A549 (cell line): ENCODE measurements around the gene INHBC. TPM values are rescaled to one million over a fixed set of nuclear protein-coding genes. Genes with fewer than 3 reads are reported as not detected.
A peak's percentile ranks its signal among the peaks of the same experiment; 100 is the strongest.

Source experiments
- ATAC-seq, 2 experiments: fragments of 200-7000 bp in 1 of 2; fragments of >200 bp in 1 of 2; cut with Nextera tagmentation in 1 of 2; cut with Tn5 transposase in 1 of 2; 3 replicates each; pipeline versions ENCODE4 v1.8.0 to v1.9.1; 2018 to 2020; ENCODE audit warnings: mild to moderate bottlenecking in 1 of 2, moderate library complexity in 1 of 2
- CTCF ChIA-PET: fragments of 300-600 bp; sonication (Branson Sonifier 250); formaldehyde crosslinking; extraction: SDS; loops from one replicate; lab custom pipeline; 2021; ENCODE audit warnings: antibody characterized with exemption, inconsistent platforms; lab: Yijun Ruan, JAX
- POLR2A ChIA-PET: fragments of 350-600 bp; formaldehyde crosslinking; extraction: SDS; loops from one replicate; lab custom pipeline; 2021; ENCODE audit warnings: antibody characterized with exemption, inconsistent platforms; lab: Yijun Ruan, JAX
- DNase-seq, 2 experiments: peaks; one replicate each; pipeline versions ENCODE4 v3.0.0 to v3.0.0-alpha.2; 2011 to 2016; ENCODE audit warnings: low read depth in 1 of 2, low spot score in 1 of 2
- FAIRE-seq: peaks from 2 replicates; lab custom pipeline; 2011; peaks lifted over from hg19 to GRCh38; lab: Jason Lieb, UNC
- H3K27ac ChIP-seq, 2 experiments: fragments of >200 bp; sonication (Bioruptor Twin); formaldehyde crosslinking; 3 replicates each; pipeline ENCODE4 v1.5.1; 2016 to 2017
- H3K4me1 ChIP-seq: fragments of >200 bp; sonication (Bioruptor Twin); formaldehyde crosslinking; 3 replicates; pipeline ENCODE4 v1.6.1; 2016
- H3K4me2 ChIP-seq: fragments of >200 bp; sonication (Bioruptor Twin); formaldehyde crosslinking; 3 replicates; pipeline ENCODE4 v1.6.1; 2016
- H3K4me3 ChIP-seq: fragments of >200 bp; sonication (Bioruptor Twin); formaldehyde crosslinking; 3 replicates; pipeline ENCODE4 v1.5.1; 2016
- H3K9me3 ChIP-seq: fragments of >200 bp; sonication (Bioruptor Twin); formaldehyde crosslinking; 3 replicates; pipeline ENCODE4 v1.6.1; 2016
- BHLHE40 ChIP-seq: IDR thresholded peaks from 2 replicates; pipeline ENCODE4 v1.6.1; 2012; ENCODE audit warnings: low read depth, low read length, inconsistent platforms
- CEBPB ChIP-seq, 2 experiments: fragments of >200 bp in 1 of 2; sonication (Bioruptor Twin) in 1 of 2; formaldehyde crosslinking in 1 of 2; IDR thresholded peaks; 2 replicates each; pipeline ENCODE4 v1.6.1; 2012 to 2016
- CHD2 ChIP-seq: fragments of 150-350 bp; IDR thresholded peaks from 2 replicates; pipeline ENCODE4 v1.6.1; 2014; ENCODE audit warnings: low read length; ENCODE audit not compliant: partially characterized antibody
- CHD4 ChIP-seq: fragments of 200-600 bp; sonication (generic); IDR thresholded peaks from 2 replicates; pipeline ENCODE4 v1.6.1; 2016; ENCODE audit warnings: antibody characterized with exemption, mild to moderate bottlenecking, borderline replicate concordance
- E2F6 ChIP-seq: IDR thresholded peaks from 2 replicates; pipeline ENCODE4 v1.6.1; 2012; ENCODE audit warnings: low read depth, borderline replicate concordance
- FOSL2 ChIP-seq, 2 experiments: fragments of 450-650 bp in 1 of 2; fragments of >200 bp in 1 of 2; sonication (Bioruptor Twin) in 1 of 2; formaldehyde crosslinking; IDR thresholded peaks; 2 replicates each; pipeline versions ENCODE4 v1.5.0 to v1.6.1; 2016 to 2020; ENCODE audit warnings: mild to moderate bottlenecking in 1 of 2, moderate library complexity in 1 of 2
- GATA3 ChIP-seq: IDR thresholded peaks from 2 replicates; pipeline ENCODE4 v1.6.1; 2012; ENCODE audit warnings: borderline replicate concordance
- HES2 ChIP-seq: fragments of >200 bp; sonication (Bioruptor Twin); formaldehyde crosslinking; IDR thresholded peaks from 2 replicates; pipeline ENCODE4 v1.6.1; 2016
- HEYL ChIP-seq: fragments of 250-450 bp; sonication (Bioruptor Pico); IDR thresholded peaks from 2 replicates; pipeline ENCODE4 v1.8.0; 2021; ENCODE audit warnings: mild to moderate bottlenecking, moderate library complexity
- HOXA7 ChIP-seq: fragments of 250-450 bp; sonication (Bioruptor Pico); IDR thresholded peaks from 2 replicates; pipeline ENCODE4 v1.5.0; 2020; ENCODE audit warnings: mild to moderate bottlenecking, moderate library complexity
- HOXB13 ChIP-seq: fragments of 250-450 bp; sonication (Bioruptor Pico); IDR thresholded peaks from 2 replicates; pipeline ENCODE4 v1.5.0; 2020; ENCODE audit warnings: low read depth, mild to moderate bottlenecking, moderate library complexity
- JUNB ChIP-seq: fragments of >200 bp; sonication (Bioruptor Twin); formaldehyde crosslinking; IDR thresholded peaks from 2 replicates; pipeline ENCODE4 v1.6.1; 2016
- MAZ ChIP-seq: fragments of 150-350 bp; IDR thresholded peaks from 2 replicates; pipeline ENCODE4 v1.6.1; 2014; ENCODE audit warnings: antibody characterized with exemption, low read depth, low read length, borderline replicate concordance
- NFE2L2 ChIP-seq: fragments of 150-350 bp; conservative IDR thresholded peaks from 2 replicates; pipeline ENCODE4 v1.6.1; 2014; ENCODE audit warnings: low read length
- PBX3 ChIP-seq: IDR thresholded peaks from 2 replicates; pipeline ENCODE4 v1.6.1; 2012
- RARB ChIP-seq: fragments of 250-450 bp; sonication (Bioruptor Pico); IDR thresholded peaks from 2 replicates; pipeline ENCODE4 v1.8.0; 2021; ENCODE audit warnings: mild to moderate bottlenecking, moderate library complexity
- RCOR1 ChIP-seq: fragments of 150-350 bp; IDR thresholded peaks from 2 replicates; pipeline ENCODE4 v1.6.1; 2014; ENCODE audit warnings: antibody characterized with exemption, low read length, low read depth
- RFX5 ChIP-seq: fragments of 450-650 bp; IDR thresholded peaks from 2 replicates; pipeline ENCODE4 v1.7.1; 2014; ENCODE audit warnings: antibody characterized with exemption, mild to moderate bottlenecking, moderate library complexity
- RNF2 ChIP-seq: fragments of 200-600 bp; sonication (generic); IDR thresholded peaks from 2 replicates; pipeline ENCODE4 v1.6.1; 2016; ENCODE audit warnings: low read depth, mild to moderate bottlenecking, antibody characterized with exemption, moderate library complexity, borderline replicate concordance
- TP53 ChIP-seq: fragments of 250-450 bp; sonication (Bioruptor Pico); IDR thresholded peaks from 2 replicates; pipeline ENCODE4 v1.5.0; 2021; ENCODE audit warnings: mild to moderate bottlenecking, moderate library complexity
- USF2 ChIP-seq: fragments of 450-650 bp; IDR thresholded peaks from 2 replicates; pipeline ENCODE4 v1.6.1; 2014; ENCODE audit warnings: antibody characterized with exemption
- ZC3H11A ChIP-seq: fragments of 450-650 bp; IDR thresholded peaks from 2 replicates; pipeline ENCODE4 v1.6.1; 2014; ENCODE audit warnings: antibody characterized with exemption, mild to moderate bottlenecking
- ZFP36 ChIP-seq: fragments of 450-650 bp; IDR thresholded peaks from 2 replicates; pipeline ENCODE4 v1.6.1; 2014; ENCODE audit warnings: borderline replicate concordance; ENCODE audit not compliant: partially characterized antibody
- ZNF302 ChIP-seq: fragments of 250-450 bp; sonication (Bioruptor Pico); IDR thresholded peaks from 2 replicates; pipeline ENCODE4 v1.9.0; 2021; ENCODE audit warnings: inconsistent platforms, mild to moderate bottlenecking, moderate library complexity
- WGBS: methylation state at CpG from one replicate; pipeline ENCODE4 v1.1.6; 2017; ENCODE audit errors: missing lambda C conversion rate; 5-methylcytosine and 5-hydroxymethylcytosine counted together
- polyA plus RNA-seq, 4 experiments: library from polyadenylated mRNA; depleted of rRNA in 3 of 4; stranded (reverse); fragments of >200 nt; fragmentation: RNase III in 1 of 4; extraction: RNeasy Plus Mini Kit Qiagen cat#74134 plus additional on column Dnase treatment in 1 of 4; gene quantifications; 2 replicates in 3 of 4; 3 replicates in 1 of 4; pipeline ENCODE4 v1.2.3, GENCODE V29; 2011 to 2017
- TF ChIP-seq, protein P1 (sequence below): fragments of >200 bp; sonication (Bioruptor Twin); formaldehyde crosslinking; IDR thresholded peaks from 3 replicates; pipeline ENCODE4 v1.5.1; 2016
- TF ChIP-seq, protein P2 (sequence below): fragments of 250-450 bp; sonication (Bioruptor Pico); IDR thresholded peaks from 2 replicates; pipeline ENCODE4 v1.5.0; 2020; ENCODE audit warnings: low read depth, mild to moderate bottlenecking, moderate library complexity

Gene INHBC
- polyA plus RNA-seq, 2 of the 4 experiments (the other 2 are of a cell fraction) = 0.08 TPM; not detected in 1

DNA sequence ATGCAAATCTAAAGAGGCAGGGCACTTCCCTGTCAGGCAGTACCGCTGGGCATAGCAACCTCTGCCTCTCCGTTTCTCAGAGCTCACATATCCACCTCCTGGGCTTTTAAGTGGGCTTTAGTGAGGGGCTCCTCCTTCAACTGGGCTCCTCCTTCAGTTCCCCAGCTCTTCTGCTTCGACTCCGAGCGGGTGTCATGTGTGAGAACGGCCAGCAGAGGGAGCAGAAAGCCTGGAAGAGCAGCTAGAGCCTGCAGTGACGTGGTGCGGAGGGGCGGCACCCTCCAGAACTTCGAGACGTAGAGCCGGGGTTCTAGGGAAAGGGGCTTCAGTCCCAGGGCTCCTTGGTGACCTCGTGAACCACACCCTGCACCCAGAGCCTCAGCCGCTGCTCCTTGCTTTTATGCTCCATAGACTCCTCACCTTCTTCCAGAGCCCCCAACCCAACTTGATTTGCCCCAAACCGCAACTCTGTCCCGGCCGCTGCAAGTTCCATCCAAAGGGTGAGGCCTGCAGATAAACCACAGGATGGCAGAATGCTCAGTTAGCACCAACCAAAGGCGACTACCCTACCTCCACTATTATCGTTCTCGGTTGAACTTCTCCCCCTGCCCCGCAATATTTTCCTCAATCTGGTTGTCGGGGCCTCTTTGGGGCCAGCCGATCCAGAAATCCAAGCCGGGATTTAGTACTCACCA lies 24.6 kb downstream of the INHBC start (continued):
- TF ChIP-seq ZNF302 = no peak
- TF ChIP-seq, protein P1, sequence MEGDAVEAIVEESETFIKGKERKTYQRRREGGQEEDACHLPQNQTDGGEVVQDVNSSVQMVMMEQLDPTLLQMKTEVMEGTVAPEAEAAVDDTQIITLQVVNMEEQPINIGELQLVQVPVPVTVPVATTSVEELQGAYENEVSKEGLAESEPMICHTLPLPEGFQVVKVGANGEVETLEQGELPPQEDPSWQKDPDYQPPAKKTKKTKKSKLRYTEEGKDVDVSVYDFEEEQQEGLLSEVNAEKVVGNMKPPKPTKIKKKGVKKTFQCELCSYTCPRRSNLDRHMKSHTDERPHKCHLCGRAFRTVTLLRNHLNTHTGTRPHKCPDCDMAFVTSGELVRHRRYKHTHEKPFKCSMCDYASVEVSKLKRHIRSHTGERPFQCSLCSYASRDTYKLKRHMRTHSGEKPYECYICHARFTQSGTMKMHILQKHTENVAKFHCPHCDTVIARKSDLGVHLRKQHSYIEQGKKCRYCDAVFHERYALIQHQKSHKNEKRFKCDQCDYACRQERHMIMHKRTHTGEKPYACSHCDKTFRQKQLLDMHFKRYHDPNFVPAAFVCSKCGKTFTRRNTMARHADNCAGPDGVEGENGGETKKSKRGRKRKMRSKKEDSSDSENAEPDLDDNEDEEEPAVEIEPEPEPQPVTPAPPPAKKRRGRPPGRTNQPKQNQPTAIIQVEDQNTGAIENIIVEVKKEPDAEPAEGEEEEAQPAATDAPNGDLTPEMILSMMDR = peak; percentile 90
- TF ChIP-seq E2F6 = no peak; the same call in 1 of the 2 replicates
- TF ChIP-seq TP53 = no peak
- no peak for TF ChIP-seq RCOR1
- no peak for TF ChIP-seq CHD2
- no peak for TF ChIP-seq ZC3H11A
- TF ChIP-seq USF2 = no peak; the same call in 1 of the 2 replicates
- no peak for TF ChIP-seq ZFP36
- TF ChIP-seq FOSL2 (IDR thresholded peaks at IDR 0.05) = no peak
- TF ChIP-seq FOSL2 (CRISPR knock-in tag; IDR thresholded peaks at IDR 0.05) = peak; percentile 32; the same call in 1 of the 2 replicates
- TF ChIP-seq CHD4 = no peak
- TF ChIP-seq CEBPB (IDR thresholded peaks at IDR 0.05) = no peak
- no peak for TF ChIP-seq HOXB13 (CRISPR knock-in tag)
- peak; percentile 41; the same call in 1 of the 2 replicates for TF ChIP-seq MAZ
- TF ChIP-seq, protein P2, sequence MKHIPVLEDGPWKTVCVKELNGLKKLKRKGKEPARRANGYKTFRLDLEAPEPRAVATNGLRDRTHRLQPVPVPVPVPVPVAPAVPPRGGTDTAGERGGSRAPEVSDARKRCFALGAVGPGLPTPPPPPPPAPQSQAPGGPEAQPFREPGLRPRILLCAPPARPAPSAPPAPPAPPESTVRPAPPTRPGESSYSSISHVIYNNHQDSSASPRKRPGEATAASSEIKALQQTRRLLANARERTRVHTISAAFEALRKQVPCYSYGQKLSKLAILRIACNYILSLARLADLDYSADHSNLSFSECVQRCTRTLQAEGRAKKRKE (CRISPR knock-in tag) = no peak
- no peak for TF ChIP-seq RNF2
- TF ChIP-seq HES2 = no peak
- TF ChIP-seq RFX5 = no peak
- TF ChIP-seq BHLHE40 = no peak

DNA sequence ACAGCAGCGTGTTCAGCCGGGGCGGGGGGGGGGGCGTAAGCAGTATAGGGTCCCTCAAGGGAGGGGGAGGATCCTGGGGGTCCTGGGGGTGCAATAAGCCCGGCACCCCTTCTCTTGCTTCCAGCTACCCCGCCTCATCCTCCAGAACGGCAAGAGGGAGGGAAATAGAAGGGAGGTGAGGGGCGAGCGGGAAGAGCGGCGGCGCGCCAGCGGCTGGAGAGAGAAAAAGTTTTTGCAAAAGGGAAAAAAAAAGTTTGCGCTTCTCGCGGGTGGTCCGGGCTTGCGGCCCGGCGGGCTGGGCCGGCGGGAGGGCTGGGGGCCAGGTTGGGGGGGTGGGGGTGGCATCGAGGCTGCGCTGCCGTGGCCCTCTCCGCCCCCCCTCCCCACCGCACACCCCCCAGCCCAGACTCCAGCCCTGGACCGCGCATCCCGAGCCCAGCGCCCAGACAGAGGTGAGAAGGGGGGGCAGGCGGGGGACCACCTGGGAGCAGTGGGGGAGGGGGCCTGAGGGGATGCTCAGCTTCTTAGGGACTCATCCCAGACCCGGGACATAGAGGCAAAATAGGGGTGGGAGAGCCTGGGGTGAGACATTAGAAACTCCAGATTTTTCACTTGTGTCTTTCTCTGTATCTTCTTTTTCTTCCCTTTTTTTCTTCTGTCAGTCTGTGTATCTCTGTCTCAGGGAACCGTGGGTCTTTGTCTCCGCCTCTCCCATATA lies 25.3 kb downstream of the INHBC start, which contains the start of gene GLI1:
GLI1 (plus strand) TSS at position 36 of the 718 bp plus-strand sequence. CDS start 3,907 bp downstream, outside the sequence.
- Histone ChIP-seq H3K4me3 (peak within 1 kb of the TSS; percentile 65), H3K4me1 (peaks cover 45% of the 10 kb centered on the region), H3K27ac (peak within 1 kb of the TSS; percentile 92 to 99), H3K9me3 (no peaks in the 10 kb centered on the region), H3K4me2 (peak within 1 kb of the TSS; percentile 97)
- ChIA-PET CTCF (interaction anchor here (0.9 to 11.1 kb wide), 40 partner anchors 8 to 276 kb away, joined by 3 to 316 read pairs (median 5); partner anchors contain the start of genes ARHGAP9, INHBC, INHBE and MARS1), POLR2A (interaction anchor here (1.0 kb wide), 1 partner anchor 60 kb away, joined by 5 read pairs; the partner anchor contains the start of gene DDIT3)
- DNase-seq (peak; percentile 59 to 67), FAIRE-seq (no peak), ATAC-seq (peak in 1 of 2 experiments; percentile 0; a peak in 1 of 6 replicates)
- WGBS = under 1% methylated on average over 18 of the region's 36 CpGs
- no peak for TF ChIP-seq RARB (CRISPR knock-in tag)
- no peak for TF ChIP-seq NFE2L2
- TF ChIP-seq HOXB13 (CRISPR knock-in tag) = no peak
- no peak for TF ChIP-seq JUNB
- no peak for TF ChIP-seq HES2
- peak; percentile 49; the same call in 1 of the 2 replicates for TF ChIP-seq PBX3
- 0 out of 2 replicates have a peak, but pooled peaks have one; percentile 1 for TF ChIP-seq MAZ
- TF ChIP-seq HOXA7 (CRISPR knock-in tag) = no peak
- no peak for TF ChIP-seq CHD4
- TF ChIP-seq, protein P1 = no peak
- TF ChIP-seq USF2 = no peak
- no peak for TF ChIP-seq GATA3
- no peak for TF ChIP-seq FOSL2 (IDR thresholded peaks at IDR 0.05)
- TF ChIP-seq FOSL2 (CRISPR knock-in tag; IDR thresholded peaks at IDR 0.05) = no peak
- no peak for TF ChIP-seq HEYL
